Fibroblast of lung (primary cell): Measurements from ENCODE around the gene PLXNA2. TPM values are rescaled to one million over a fixed set of nuclear protein-coding genes. Genes with fewer than 3 reads are reported as not detected.

Experiments
- DNase-seq, 2 donors: peaks; one replicate each; pipeline versions ENCODE4 v3.0.0 to v3.0.0-alpha.2; 2010; ENCODE audit warnings: low read depth in 2 of 2
- H2AFZ ChIP-seq: 2 replicates; pipeline ENCODE4 v1.5.1; 2012; ENCODE audit warnings: low read length, control low read depth, inconsistent platforms
- H3K27ac ChIP-seq: 2 replicates; pipeline ENCODE4 v1.5.1; 2011; ENCODE audit warnings: low read length, control low read depth; ENCODE audit not compliant: insufficient read depth
- H3K27me3 ChIP-seq: 2 replicates; pipeline ENCODE4 v1.5.1; 2011; ENCODE audit warnings: mild to moderate bottlenecking, low read length; ENCODE audit not compliant: control insufficient read depth, insufficient read depth
- H3K36me3 ChIP-seq: 2 replicates; pipeline ENCODE4 v1.5.1; 2011; ENCODE audit warnings: low read length; ENCODE audit not compliant: control insufficient read depth, insufficient read depth
- H3K4me1 ChIP-seq: 2 replicates; pipeline ENCODE4 v1.5.1; 2011; ENCODE audit warnings: low read length; ENCODE audit not compliant: control insufficient read depth, insufficient read depth; ENCODE audit errors: extremely low read depth
- H3K4me2 ChIP-seq: 2 replicates; pipeline ENCODE4 v1.5.1; 2011; ENCODE audit warnings: low read length, control low read depth; ENCODE audit not compliant: insufficient read depth; ENCODE audit errors: extremely low read depth
- H3K4me3 ChIP-seq, 4 experiments: fragments of 200-600 bp in 1 of 4; sonication (generic) in 1 of 4; replicated peaks in 1 of 4; 2 replicates each; pipeline ENCODE4 v1.5.1; 2011 to 2016; ENCODE audit warnings: low read length in 4 of 4, low read depth in 3 of 4, mild to moderate bottlenecking in 3 of 4, control low read depth in 2 of 4, inconsistent platforms in 1 of 4, mixed read lengths in 1 of 4; ENCODE audit not compliant: insufficient read depth in 1 of 4; ENCODE audit errors: control extremely low read depth in 1 of 4
- H3K79me2 ChIP-seq: 2 replicates; pipeline ENCODE4 v1.5.1; 2012; ENCODE audit warnings: mild to moderate bottlenecking, low read length, inconsistent platforms; ENCODE audit not compliant: control insufficient read depth, insufficient read depth
- H3K9ac ChIP-seq: 2 replicates; pipeline ENCODE4 v1.5.1; 2011; ENCODE audit warnings: mild to moderate bottlenecking, low read length, control low read depth; ENCODE audit not compliant: insufficient read depth
- H3K9me3 ChIP-seq: 2 replicates; pipeline ENCODE4 v1.5.1; 2012; ENCODE audit warnings: low read depth, low read length; ENCODE audit not compliant: control insufficient read depth, insufficient read depth
- H4K20me1 ChIP-seq: 2 replicates; pipeline ENCODE4 v1.5.1; 2011; ENCODE audit warnings: low read length; ENCODE audit not compliant: control insufficient read depth, insufficient read depth; ENCODE audit errors: extremely low read depth
- CTCF ChIP-seq, 2 donors: IDR thresholded peaks in 1 of 2; conservative IDR thresholded peaks in 1 of 2; 1 replicate in 1 of 2; 2 replicates in 1 of 2; pipeline ENCODE4 v1.5.1; 2011 to 2012; ENCODE audit warnings: low read length in 2 of 2, control low read depth in 1 of 2, inconsistent platforms in 1 of 2, low read depth in 1 of 2, mild to moderate bottlenecking in 1 of 2
- EZH2 ChIP-seq: IDR thresholded peaks from 2 replicates; pipeline ENCODE4 v1.5.1; 2012; ENCODE audit warnings: low read length, control low read depth, mild to moderate bottlenecking; ENCODE audit errors: missing control alignments
- polyA plus RNA-seq, 2 donors: library from polyadenylated mRNA; depleted of rRNA in 1 of 2; stranded (reverse) in 1 of 2; unstranded in 1 of 2; fragments of >200 nt; gene quantifications; 2 replicates each; pipeline ENCODE4 v1.2.1, GENCODE V29; 2011 to 2012; ENCODE audit warnings: missing spikeins in 1 of 2
- total RNA-seq: library from RNA; depleted of rRNA; stranded (reverse); fragments of >200 nt; gene quantifications from 2 replicates; pipeline ENCODE4 v1.2.1, GENCODE V29; 2014

Gene PLXNA2
- total and polyA plus RNA-seq, 2 donors (not counting 1 experiment from before 2014, with no cell fraction given): 0.43 to 2.0 TPM

- Histone ChIP-seq H2AFZ (no peak overlapping the region), H3K4me2 (no peak overlapping the region), H3K79me2 (no peaks in the 10 kb centered on the region), H3K27me3 (no peaks in the 10 kb centered on the region), H3K9ac (no peak overlapping the region), H3K9me3 (no peaks in the 10 kb centered on the region), H3K36me3 (no peaks in the 10 kb centered on the region), H3K27ac (no peak overlapping the region), H3K4me3 (no peak overlapping the region), H4K20me1 (no peaks in the 10 kb centered on the region), H3K4me1 (no peaks in the 10 kb centered on the region)
- TF ChIP-seq EZH2 (no peak), CTCF (conservative IDR thresholded peaks at IDR 0.05 in 1 of 2, IDR thresholded peaks at IDR 0.05 in 1 of 2; ENCODE audit: low read depth in 1 of 2, low read length in 2 of 2) (no peak)
- DNase-seq: no peak
These were observed 175.8 kb downstream of the PLXNA2 start for GRCh38 chr1:208068407-208068806.

- H3K4me1 ChIP-seq: no peaks in the 10 kb centered on the region
- H3K9me3 ChIP-seq: no peaks in the 10 kb centered on the region
- no peak for DNase-seq
- TF ChIP-seq EZH2 (no peak), CTCF (conservative IDR thresholded peaks at IDR 0.05 in 1 of 2, IDR thresholded peaks at IDR 0.05 in 1 of 2; ENCODE audit: low read depth in 1 of 2, low read length in 2 of 2) (no peak)
- H3K4me2 ChIP-seq: no peak overlapping the region
- H3K79me2 ChIP-seq: no peaks in the 10 kb centered on the region
- H4K20me1 ChIP-seq: no peaks in the 10 kb centered on the region
- H2AFZ ChIP-seq: no peak overlapping the region
- no peak overlapping the region for H3K9ac ChIP-seq
- H3K4me3 ChIP-seq: no peak overlapping the region
- H3K27me3 ChIP-seq: no peaks in the 10 kb centered on the region
- no peaks in the 10 kb centered on the region for H3K36me3 ChIP-seq
- H3K27ac ChIP-seq: no peak overlapping the region
These were observed 177.6 kb downstream of the PLXNA2 start for GRCh38 chr1:208066583-208066982.

- no peak for TF ChIP-seq CTCF (conservative IDR thresholded peaks at IDR 0.05 in 1 of 2, IDR thresholded peaks at IDR 0.05 in 1 of 2; ENCODE audit: low read depth in 1 of 2, low read length in 2 of 2)
- no peak for TF ChIP-seq EZH2
- no peaks in the 10 kb centered on the region for H3K79me2 ChIP-seq
- H3K9ac ChIP-seq: no peak overlapping the region
- H2AFZ ChIP-seq: no peak overlapping the region
- no peaks in the 10 kb centered on the region for H4K20me1 ChIP-seq
- no peak overlapping the region for H3K4me3 ChIP-seq
- H3K27me3 ChIP-seq: no peaks in the 10 kb centered on the region
- H3K4me1 ChIP-seq: no peaks in the 10 kb centered on the region
- no peaks in the 10 kb centered on the region for H3K36me3 ChIP-seq
- H3K27ac ChIP-seq: no peak overlapping the region
- no peaks in the 10 kb centered on the region for H3K9me3 ChIP-seq
- no peak overlapping the region for H3K4me2 ChIP-seq
- peak in 1 of 2 donors; percentile 59 for DNase-seq
These were observed 178.3 kb downstream of the PLXNA2 start for GRCh38 chr1:208065862-208066261.
